Measurements from ENCODE around the gene BEX3.
A peak's percentile ranks its signal among the peaks of the same experiment; 100 is the strongest.
"Not testable (repeated sequence)": the region's sequence is repeated elsewhere in the genome, so short reads cannot be mapped to it uniquely, and the experiment has no call there.

Gene BEX3

DNA sequence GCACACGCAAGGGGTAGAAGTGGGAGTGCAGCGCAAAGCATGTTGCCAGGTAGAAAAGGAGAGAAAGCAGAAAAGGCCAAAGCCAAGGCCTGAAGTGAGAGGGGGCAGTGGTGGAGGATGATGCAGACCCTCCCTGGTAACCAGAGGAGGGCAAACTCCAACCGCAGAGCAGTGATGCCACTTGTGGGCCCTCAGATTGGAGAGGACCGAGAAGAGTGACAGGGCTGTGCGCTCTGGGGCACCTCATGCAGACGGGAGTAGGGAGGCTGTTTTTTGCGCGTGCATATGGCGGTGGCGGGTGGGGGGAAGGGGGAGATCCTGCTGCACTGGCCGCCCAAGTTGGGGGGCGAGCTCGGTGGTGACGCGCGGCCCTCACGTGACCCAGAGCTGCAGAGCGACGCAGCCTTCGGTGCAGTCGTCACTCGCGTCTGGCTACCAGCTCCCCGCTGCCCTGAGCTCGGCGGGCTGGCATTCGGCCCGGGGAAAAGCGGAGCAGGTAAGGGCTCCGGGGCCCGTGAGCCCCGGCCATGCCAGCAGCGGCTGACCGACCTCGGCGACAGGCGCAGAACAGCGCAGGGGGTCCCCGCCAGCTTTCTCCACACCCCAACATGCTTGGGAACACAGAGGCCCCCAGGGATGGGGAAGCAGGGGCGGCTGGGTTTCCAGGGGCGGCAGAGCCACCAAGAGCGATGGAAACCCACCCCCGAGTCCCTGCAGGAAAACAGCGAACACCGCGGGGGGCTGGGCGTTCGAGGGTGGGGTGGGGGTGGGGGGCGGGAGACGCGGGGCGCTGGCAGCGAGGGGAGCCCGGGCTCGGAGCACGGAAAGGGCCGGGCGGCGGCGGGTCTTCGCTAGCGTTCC, at the start of gene BEX3:
Gene BEX3, plus strand, starts transcription at position 421 of the 861 bp plus-strand sequence. CDS start 984 bp downstream, outside the sequence.
- peak; percentile 20 for DNase-seq

DNA sequence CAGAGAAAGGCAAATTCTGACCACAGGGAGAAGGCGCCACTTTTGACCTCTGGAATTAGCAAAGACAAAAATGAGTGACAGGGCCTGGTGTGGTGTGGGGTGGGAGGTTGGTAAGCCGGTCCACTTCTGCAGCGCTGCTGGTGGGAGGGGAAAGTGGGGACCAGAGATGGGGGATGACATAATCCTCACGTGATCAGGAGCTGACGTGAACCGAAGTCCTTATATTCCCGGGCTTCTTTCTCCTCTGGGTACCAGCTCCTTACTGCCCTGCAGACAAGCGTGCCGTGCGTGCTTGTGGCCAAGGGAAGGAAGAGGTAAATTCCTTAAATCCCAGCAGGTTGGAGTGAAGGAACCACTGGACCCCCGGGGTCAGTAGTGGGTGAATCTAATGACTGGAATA, 46.3 kb upstream of the BEX3 start, which contains the start of gene TCEAL7:
Gene TCEAL7, plus strand, starts transcription at position 249 of the 400 bp plus-strand sequence. CDS start 1,165 bp downstream, outside the sequence.
- no peak for DNase-seq

DNA sequence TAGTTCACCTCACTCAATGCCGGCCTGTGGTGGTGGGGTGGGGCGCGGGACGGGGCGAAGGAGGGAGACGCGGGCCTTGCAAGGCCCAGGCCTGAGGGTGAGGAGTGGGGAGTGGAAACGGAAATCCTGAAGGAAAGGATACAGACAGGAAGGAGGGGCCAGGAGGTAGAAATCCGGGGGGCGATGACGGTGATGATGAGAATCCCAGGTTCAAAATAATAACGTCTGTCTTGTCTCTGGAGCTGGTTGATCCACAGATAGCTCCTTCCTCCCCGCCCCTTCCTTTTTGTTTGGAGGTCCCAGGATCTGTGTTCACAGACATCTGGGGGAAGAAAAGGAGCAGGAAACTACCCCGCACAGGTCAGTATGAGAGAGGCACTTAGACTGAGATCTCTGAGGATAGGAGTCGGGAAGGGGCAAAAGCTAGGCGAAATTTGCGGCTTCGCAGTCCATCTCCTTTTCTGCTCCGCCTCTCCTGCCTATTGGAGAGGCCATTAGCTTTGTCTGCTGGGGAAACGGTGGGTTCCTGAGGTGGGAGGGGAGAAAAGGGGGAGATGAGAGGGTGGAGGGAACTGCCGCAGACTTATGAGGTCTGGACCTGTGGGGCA, 45.6 kb upstream of the BEX3 start:
- no peak for DNase-seq

DNA sequence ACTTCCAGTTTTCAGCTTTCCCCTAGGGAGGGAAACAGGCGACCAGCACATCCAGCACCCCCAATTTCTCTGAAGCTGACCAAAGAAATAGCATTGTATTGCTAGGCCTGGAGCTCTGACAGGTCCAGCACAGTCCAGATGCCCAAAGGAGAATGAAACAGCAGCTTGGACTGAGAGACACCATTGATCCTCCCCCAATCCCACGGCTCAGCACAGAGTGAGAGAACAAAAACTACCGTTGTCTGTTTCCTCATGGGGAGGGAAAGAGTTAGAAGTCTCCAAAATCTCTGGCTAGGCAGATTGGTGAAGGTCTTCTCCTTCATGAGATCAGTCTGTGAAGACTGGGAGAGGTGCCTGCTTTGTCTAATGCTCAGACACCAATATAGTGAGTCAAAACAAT, 37.7 kb upstream of the BEX3 start:
- no peak for DNase-seq

DNA sequence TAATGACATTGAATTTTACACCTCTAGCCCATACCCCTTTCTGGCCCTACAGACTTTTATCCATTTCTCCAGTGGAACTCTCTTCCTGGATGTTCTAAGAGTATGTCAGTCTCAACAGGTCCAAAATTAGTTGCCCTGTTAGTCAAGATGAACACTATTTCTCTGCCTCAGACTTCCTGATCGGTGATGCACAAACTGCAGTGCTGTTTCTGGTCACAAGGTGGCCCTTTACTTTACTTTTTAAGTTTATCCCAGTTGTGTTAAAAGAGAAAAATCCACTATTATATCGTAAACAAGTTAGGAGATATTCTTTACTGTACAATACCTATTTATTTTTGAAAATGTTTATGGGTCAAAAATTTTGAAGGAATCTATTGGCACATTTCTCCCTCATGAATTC, 33.2 kb upstream of the BEX3 start:
- DNase-seq: peak; percentile 27

DNA sequence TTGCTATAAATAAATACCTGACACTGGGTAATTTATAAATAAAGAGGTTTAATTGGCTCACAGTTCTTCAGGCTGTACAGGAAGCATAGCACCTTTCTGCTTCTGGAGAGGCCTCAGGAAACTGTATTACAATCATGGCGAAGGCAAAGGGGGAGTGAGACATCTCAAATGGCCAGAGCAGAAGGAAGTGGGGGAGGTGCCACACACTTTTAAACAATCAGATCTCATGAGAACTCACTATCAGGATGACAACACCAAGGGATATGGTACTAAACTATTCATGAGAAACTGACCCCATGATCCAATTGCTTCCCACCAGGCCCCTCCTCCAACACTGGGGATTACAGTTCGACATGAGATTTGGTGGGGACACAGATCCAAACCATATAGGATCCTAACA, 31.7 kb upstream of the BEX3 start:
- no peak for DNase-seq

DNA sequence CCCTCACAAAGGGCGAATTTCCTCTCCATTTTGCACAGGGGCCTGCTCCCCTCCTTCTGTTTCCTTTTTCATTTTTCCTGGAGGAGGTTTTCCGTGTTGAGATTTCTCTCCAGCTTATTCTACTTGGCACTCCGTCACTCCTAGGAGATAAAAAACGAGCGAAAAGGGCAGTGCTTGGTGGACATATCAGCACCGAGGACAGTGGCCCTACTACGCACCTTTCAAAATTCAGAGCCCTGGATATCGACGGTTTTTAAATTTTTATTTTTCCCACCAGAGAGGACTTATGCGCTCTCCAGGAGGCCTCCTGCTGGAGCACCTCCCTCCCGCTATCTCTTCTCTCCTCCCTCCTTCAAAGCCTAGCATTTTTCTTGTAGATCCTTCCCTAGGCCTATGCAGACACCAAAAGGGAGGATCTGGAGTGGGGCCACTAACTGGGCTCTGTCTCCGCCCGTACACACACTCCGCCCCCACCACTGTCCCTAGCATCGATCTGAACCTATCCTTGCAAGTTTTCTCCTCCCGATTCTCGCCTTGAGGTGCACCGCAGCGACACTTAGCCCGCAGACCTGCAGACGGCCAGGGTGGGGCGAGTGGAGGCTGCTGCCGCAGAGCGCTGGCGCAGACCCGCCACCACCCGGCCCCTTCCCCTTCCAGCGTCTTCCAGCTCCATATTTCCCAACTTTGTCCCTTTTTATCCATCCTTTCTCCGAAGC, 28.5 kb upstream of the BEX3 start:
- DNase-seq: no peak

DNA sequence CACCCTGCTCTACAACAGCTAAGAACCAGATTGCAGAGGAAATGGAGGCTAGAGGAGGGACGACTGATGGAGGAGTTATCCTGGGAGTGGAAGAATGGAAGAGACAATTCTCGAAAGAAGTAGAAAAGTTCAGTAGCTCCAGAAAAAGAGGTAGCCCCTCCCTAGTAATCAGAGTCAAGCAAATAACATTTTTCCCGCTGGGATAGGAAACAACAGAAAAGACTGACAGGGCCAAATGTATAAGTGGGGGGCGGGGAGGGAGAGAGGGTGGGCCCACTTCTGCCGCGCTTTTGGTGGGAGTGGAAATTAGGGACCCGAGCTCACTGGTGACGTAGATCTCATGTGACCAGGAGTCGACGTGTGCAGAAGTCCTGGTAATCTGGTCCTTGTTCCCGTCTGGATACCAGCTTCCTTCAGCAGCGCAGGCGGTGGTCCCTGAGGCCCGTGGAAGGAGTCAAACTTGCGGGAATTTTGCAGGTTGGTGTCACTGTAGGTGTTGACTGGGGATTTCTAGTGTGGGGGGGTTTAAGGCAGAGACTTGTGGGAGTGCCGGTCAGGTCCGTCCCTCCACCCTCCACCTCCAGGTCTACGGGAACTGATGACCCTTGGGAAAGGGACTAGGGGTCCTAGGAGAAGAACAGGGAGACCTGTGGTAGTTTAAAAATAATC, 20.1 kb upstream of the BEX3 start, which contains the start of gene TCEAL9:
Gene TCEAL9, plus strand, starts transcription at position 377 of the 669 bp plus-strand sequence. CDS start 1,179 bp downstream, outside the sequence.
- DNase-seq: no peak

DNA sequence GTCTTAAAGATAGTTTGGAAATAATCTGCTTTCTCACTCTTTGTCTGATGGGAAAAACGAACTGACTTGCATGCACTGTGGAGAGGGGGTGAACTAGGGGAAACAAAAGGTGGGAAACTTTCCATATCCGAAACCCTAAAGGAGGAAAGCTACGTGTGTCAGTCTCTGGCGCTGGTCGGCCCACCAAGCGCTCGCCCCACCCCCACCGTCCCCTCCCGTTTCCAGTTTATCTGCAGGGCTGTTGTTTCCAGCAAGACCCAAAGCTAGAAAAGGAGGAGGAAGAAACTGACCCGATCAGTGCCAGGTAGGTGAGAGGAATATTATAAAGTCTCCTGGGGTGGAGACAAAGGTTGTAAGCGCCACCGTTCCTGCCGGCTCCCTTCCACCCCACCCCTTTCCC, 19.5 kb upstream of the BEX3 start:
- DNase-seq: no peak

DNA sequence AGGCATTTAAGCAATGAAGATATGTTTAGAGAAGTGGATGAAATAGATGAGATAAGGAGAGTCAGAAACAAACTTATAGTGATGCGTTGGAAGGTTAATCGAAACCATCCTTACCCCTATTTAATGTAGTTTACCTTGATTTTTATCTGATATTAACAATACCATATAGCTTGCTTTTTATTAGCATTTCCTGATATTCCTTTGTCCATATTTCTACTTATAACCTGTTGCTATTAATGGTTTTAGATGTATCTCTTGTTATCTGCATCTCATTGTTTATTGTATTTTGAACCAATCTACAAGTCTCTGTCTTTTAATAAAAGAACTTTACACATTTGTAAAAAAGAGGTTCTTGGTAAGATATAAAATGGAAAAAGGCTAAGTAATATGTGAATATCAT, 18.5 kb upstream of the BEX3 start:
- no peak for DNase-seq

DNA sequence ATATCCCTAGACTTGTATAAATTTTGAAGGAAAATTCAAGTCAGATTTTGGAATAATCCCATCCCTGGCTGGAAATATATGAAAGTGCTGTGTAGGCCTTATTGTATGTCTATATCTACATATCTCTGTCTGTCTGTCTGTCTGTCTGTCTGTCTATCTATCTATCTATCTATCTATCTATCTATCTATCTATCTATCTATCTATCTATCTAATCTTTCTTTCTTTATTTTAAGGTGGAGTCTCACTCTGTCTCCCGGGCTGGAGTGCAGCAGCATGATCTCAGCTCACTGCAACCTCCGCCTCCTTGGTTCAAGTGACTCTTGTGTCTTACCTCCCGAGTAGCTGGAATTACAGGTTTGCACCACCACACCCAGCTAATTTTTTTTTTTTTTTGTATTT, 16.7 kb upstream of the BEX3 start:
- DNase-seq: not testable (repeated sequence)

DNA sequence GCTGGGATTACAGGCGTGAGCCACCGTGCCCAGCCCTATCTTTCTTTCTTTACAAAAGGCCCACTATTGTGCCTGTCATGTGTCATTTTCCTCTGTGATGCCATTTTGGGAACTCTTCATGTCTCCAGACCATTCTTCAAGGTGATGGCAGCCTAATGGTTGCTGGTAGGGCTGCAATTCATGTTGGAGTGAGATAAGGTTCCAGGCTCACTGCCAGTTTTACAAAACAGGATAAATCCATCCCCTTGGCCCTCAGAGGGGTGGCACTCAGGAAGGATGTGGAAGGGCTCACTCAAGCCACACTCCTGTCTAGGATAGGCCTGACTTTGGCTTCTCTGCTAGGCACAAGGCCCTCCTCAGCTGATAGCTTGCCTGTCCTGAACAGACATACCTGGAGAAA, 16.2 kb upstream of the BEX3 start:
- no peak for DNase-seq

DNA sequence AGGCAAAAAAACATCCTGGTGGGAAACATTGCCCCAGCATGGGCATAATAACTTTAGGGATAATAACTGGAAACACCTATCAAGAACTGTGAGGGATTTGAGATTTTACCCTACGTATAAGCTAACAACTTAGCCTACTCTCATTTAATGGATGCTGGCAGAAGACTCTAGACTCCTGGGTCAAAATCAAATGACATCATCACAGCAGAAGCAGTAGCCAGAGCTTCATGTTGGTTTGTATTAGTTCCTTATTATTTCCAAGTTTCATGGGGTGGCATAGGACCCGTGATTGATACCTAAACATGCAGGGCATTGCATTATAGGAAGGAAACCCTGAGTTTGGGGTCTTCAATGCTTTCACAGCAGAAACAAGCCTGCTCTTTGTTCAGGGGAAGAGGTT, 15.4 kb upstream of the BEX3 start:
- DNase-seq: no peak

DNA sequence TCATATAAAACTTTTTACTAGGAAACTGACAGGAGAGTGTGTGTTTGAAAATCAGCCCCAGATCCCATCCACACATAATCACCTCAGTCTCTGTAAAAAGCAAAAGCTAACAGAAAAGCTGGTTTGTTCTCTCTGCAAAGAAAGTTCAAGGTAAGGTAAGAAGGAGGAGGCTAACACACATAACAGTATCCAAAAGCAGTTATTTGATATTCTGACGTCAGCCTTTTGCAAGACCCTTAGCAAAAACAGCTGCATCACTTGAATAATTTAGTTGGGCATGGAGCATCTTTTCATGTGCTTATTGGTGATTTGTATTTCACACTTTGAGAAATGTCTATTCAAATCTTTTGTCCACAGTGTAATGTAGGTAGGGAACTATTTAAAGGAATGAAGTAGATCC, 14.5 kb upstream of the BEX3 start:
- no peak for DNase-seq

DNA sequence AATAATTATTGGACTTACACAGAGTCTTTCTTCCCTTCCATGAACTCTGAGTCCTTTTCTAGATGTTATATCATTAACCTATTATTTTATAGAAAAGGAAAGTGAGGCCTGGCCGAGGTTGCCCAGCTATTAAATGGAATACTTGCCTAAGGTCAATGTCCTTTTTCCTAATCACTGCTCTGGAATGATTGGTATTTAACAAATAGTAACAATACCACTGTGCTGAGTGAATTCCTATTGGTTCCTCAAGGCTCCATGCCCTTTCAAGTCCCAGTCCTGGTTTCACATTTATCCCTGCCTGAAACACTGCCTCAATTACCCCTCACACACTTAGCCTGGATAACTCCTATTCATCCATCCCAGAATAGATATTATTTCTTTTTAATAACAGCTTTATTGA, 13.9 kb upstream of the BEX3 start:
- no peak for DNase-seq

DNA sequence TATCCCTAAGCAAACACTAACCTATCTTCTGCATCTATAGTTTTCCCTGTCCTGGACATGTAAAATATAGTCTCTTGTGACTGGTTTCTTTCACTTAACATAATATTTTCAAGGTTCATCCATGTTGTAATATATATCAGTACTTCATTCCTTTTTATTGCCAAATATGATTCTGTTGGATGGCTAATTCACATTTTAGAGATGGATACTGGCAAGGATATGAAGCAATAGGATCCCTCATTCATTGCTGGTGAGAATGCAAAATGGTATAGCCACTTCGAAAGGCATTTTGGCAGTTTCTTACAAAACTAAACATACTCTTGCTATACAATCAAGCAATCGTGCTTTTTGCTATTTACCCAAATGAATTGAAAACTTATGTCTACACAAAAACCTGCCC, 13.3 kb upstream of the BEX3 start:
- no peak for DNase-seq

DNA sequence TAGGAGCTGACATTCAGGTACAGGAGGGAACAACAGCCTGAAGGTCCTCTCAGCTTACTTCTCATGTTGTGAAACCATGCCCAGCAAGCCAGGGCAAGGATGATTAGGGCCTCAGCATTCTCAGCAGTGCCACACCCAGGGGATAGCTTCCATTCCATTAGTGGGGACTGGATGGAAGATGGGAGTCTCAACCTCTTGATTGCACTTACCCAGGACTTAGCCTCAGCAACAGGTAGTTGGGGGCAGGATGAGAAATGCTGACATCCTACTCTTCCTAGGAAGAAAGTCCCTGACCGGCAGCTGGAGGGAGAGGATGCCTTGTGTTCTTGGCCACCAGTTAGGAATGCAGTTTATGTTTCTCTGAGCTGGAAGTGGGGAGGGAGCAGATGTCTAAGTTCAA, 8.8 kb upstream of the BEX3 start:
- DNase-seq: no peak

DNA sequence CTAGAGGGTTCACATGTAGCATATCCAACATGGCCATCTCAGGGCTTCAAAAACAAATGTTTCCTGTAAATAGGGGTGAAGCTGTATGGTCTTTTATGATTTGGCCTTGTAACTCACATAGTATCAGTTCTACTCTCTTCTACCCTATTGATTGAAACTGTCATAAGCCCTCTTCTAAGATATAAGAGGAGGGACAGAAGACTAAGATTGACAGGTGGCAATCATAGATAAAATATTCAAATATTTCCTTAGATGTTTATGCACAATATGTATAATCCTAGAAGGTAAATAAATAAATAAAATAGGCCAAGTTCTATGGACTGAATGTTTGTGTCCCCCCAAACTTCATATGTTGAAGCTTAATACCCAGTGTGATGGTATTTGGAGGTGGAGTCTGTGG, 6.9 kb upstream of the BEX3 start:
- DNase-seq: no peak

DNA sequence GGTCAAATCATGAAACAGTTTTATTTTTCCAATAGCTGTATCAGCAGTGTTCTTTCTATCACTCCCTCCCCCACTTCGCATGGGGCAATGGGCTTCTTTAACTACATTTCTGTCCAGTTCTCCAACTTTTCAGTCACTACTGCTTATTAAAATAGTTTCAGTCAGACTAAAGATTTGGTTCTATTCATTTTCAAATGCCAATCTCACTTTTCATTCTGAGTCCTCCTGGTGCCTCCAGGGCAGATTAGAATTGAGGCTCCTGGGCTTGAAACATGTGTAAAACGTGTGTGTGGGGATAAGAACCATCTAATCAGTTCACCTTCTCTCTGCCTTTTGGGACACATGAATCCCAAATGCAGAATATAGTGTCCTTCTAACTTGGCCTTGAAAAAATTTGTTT, 3.5 kb upstream of the BEX3 start:
- DNase-seq: no peak

DNA sequence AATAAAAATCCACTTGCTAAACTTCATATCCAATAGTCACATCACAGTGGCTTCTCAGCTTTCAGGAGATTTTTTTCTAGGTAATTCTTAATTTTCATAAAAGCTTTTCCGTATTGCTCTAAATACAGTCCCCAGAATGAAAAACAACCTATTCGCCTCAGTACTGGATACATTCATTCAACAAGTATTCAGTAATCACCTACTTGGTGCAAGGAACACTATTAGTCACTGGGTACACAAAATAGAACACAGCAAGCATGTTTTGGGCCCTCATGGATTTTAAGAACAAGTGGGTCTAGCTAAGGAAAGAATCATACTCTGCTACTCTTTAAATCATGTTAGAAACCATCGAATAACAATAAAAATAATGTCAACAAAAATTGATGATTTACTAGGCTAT, 2.8 kb upstream of the BEX3 start:
- no peak for DNase-seq

DNA sequence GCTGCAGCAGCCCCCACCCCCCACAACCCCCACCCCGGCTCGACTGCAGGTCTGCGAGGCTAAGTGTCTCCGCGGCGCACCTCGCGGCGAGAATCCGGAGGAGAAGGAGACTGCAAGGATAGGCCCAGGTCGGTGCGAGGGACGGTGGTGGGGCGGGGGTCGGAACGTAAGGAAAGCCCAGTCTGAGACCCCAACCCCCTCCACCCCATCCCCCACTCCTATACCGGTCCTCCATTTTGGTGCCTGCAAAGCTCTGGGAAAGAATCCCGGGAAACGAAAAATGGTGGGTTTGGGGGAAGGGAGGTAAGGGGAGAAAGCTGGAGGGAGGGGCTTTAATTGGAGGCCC, 614 bp downstream of the BEX3 start:
- DNase-seq: no peak

DNA sequence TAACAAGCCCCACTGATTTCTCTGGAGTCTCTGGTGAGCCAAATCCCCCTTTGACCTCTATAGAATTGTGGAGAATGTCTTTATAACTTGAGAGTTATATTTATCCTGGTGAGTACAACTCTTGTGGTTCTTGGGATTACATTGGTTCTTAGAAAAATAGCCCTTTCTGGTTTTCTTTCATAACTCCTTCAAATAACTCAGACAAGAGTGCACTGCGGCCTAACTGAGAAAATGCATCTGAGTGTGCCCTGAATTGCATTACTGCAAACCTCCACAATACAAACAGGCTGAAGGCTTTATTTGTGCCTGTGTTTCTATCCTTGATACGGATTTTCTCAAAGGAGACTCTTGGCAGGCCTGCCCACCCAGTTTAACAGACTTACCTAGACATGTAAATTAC, 2.7 kb downstream of the BEX3 start:
- DNase-seq: no peak

DNA sequence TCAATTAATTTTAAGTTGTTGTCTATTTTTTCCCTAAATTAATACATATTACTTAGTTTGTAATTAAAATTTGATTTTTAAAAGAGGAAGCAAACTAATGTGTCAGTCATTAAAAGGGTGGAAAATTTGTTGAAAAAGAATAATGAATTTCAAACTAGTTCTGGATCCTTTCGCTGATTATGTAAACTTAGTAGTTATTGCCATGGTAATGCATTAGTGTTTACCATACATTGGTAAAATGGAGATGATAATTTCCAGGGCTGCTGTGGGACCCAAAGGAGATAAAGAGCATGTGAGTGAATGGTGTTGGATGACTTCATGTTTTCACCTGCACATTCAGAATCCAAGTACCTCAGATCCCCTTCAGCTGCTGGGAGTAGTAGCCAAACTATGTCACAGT, 6.5 kb downstream of the BEX3 start:
- DNase-seq: no peak

All from CD4-positive, alpha-beta T cell treated with Interleukin-12 subunit alpha and Interleukin-12 subunit beta, for 1 hour (primary cell).